ENCODE results near the gene C5orf63.
"Not testable (repeated sequence)": the region's sequence is repeated elsewhere in the genome, so short reads cannot be mapped to it uniquely, and the experiment has no call there.

Gene C5orf63

DNA sequence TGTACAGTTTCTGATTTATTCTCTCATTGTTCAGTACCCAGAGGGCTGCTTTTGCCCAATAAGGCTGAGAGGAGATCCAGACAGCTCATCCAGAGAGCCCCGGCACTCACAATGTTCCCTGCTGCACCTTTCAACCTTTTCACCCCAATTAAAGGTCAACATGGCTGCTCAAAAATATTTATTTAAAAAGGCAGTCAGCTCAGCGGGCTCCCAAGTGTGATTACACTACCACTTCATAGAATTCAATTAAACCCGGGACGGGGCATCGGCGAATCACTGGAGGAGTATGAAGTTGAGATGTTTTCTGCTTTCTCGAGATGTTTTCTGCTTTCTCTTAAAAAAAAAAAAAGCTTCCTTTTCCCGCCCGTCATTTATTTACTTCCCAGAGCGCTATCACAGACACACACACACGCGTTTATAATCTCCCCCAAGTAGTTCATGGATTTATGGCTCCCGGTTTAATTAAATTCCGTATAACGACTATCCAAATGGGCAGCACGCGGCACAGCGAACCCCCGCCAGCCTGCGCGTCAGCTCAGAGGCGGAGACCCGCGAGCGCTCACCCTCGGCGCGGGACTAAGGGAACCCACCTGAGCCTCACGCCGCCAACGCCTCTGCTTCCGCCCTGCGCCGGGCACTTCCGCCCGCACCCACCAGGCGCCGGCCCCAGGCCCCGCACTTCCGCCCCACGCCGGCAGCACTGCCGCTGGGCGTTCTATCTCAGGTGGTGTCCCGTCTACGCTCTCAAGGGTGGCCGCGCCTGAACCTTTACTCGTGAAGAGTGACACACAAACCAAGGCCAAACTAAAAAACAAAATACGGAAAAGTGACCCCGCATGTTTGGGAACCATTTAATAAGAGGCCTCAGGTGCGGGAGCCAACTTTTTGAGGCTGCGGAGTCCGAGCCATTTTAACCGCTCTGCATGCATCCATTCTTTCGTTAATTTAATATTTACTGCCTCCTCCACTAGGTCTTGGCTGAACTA is at the start of gene C5orf63:
TSS of gene C5orf63 (minus strand) at position 642 of the 986 bp plus-strand sequence. CDS start 14,507 bp downstream, outside the sequence.
- DNase-seq (ENCODE audit: low spot score), result peak; percentile 80

DNA sequence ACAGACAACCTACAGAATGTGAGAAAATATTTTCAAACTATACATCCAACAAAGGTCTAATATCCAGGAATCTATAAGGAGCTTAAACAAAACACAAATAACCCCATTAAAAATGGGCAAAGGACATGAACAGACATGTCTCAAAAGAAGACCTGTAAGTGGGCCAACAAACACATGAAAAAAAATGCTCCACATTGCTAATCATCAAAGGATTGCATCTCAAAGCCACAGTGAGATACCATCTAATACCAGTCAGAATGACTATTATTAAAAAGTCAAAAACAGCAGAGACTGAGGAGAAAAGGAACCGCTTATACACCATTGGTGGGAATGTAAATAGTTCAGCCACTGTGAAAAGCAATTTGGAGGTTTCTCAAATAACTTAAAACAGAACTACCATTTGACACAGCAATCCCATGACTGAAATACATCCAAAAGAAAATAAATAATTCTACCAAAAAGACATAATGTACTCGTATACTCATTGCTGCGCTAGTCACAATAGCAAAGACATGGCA is 39.1 kb upstream of the C5orf63 start:
- no peak for DNase-seq (ENCODE audit: low spot score)

DNA sequence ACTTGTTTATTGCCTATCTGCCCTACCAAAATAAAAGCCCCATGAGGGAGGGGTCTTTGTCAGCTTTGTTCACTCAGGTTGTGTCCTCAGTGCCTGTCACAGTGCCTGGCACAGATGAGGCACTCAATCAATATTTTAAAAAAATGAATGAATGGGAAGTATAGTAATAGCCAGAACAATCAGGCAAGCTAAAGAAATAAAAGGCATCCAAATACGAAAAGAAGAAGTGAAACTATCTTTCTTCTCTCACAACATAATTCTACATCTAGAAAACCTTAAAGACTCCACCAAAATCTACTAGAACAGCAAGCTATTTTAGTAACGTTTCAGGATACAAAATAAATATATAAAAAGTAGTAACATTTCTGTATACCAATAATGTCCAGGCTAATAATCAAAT is 37.8 kb upstream of the C5orf63 start:
- no peak for DNase-seq (ENCODE audit: low spot score)

DNA sequence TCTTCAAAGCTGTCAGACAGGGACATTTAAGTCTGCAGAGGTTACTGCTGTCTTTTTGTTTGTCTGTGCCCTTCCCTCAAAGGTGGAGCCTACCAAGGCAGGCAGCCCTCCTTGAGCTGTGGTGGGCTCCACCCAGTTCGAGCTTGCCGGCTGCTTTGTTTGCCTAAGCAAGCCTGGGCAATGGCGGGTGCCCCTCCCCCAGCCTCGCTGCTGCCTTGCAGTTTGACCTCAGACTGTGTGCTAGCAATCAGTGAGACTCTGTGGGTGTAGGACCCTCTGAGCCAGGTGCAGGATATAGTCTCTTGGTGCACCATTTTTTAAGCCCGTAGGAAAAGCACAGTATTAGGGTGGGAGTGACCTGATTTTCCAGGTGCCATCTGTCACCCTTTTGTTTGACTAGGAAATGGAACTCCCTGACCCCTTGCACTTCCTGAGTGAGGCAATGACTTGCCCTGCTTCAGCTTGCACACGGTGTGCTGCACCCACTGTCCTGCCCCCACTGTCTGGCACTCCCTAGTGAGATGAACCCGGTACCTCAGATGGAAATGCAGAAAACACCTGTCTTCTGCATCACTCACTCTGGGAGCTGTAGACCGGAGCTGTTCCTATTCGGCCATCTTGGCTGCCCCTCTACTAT is 35.4 kb upstream of the C5orf63 start:
- not testable (repeated sequence) for DNase-seq (ENCODE audit: low spot score)

DNA sequence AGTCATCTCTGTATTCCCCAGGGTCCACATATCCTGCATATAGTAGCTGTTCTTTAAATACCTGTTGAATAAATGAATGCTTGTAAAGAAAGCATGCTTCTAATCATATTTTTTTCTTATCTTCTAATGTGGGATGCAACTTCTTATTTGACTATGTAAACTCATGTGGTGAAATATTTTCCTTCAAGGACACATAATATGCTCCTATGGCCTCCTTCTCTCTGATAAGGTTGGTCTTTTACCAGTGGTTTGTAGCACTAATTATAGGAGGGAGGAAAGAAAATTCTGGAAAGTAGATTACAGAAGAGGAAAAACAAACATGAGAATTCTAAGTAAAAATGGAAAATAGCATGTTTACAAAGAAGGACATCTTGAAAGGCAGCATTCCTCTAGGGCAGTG is 28.6 kb upstream of the C5orf63 start:
- no peak for DNase-seq (ENCODE audit: low spot score)

DNA sequence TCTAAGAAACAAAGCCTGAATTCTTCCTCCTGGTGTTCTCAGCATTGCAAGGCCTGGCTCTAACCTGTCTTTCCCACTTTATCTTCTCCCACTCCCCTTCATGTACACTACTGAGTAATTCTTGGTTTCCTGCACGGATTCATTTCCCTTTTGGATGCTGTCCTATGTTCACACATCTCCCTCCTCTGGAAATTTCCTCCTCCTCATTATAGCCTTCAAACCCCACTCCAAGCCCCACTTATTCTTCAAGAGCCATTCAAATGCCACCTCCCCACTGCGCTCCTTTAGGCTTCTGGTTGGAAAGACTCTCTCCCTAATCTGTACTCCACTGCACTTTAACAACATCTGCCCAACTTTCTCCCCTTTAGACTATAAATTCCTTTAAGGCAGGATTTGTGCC is 28.2 kb upstream of the C5orf63 start:
- no peak for DNase-seq (ENCODE audit: low spot score)

DNA sequence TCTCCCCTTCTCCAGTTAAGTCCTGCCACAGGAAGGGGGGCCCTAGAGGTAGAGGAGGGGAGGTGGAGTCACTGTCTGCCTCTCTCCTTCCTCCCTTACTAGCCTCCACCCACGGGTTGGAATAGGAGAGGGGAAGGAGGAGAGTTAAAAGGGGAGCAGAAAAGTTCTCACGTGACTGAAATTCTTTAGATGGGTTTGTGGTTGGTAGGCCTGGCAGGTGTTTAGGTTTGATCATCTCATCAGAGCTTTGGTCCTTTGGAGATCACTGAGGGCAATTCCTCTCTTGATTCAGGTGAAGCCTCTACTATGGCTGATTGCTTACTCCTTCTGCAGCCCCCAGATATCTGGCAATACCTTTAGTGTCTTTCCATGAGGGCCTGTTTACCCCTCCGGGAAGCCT is 24.9 kb upstream of the C5orf63 start:
- no peak for DNase-seq (ENCODE audit: low spot score)

DNA sequence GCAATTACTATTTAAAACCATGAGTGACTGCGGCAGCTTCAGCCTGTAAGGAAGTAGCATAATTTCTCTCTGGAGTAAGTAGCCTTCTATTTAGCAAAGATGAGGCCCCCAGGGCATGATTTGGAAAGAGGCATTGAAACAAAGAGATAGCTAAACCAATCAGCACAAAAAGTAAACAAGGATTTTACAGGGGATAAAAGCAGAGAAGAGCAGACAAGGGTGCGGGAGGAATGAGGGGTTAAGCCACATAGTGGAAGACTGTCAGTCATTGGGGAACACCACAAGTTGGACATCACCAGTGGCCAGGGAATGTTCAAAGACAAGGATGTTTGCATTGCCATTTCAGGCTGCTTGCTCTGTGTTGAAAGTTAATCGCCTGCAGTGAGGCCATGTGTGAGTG is 24.0 kb upstream of the C5orf63 start:
- DNase-seq (ENCODE audit: low spot score), result no peak

DNA sequence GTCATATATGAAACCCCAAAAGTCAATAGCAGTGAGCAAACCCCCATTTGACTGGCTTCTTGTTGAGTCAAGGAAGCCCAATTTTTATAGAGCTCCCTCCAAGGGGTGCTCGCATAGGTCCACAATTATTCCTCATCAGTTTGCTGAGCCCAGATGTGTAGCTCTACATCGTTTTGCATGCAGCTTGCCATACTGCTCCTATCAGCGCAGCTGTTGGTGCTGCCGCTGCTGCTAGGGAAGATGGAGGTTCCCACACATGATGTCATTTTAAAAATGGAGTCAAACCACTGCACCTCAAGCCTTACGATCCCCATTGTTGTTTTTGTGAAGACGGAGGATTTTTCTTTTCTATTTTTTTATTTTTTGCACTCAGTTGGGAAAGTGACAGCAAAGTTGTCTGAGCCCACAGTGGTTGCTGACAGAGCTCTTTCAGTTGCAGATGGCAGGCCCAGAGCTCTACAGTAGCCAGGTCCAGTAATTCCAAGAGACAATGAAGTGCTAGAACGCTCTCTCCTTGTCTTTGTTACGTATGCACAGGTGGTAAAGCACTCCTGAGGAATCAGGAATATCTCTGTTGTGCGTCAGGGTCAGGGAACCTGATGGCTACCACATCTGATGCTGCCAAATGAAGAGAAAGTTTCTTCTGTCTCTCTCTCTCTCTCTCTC is 23.2 kb upstream of the C5orf63 start:
- no peak for DNase-seq (ENCODE audit: low spot score)

DNA sequence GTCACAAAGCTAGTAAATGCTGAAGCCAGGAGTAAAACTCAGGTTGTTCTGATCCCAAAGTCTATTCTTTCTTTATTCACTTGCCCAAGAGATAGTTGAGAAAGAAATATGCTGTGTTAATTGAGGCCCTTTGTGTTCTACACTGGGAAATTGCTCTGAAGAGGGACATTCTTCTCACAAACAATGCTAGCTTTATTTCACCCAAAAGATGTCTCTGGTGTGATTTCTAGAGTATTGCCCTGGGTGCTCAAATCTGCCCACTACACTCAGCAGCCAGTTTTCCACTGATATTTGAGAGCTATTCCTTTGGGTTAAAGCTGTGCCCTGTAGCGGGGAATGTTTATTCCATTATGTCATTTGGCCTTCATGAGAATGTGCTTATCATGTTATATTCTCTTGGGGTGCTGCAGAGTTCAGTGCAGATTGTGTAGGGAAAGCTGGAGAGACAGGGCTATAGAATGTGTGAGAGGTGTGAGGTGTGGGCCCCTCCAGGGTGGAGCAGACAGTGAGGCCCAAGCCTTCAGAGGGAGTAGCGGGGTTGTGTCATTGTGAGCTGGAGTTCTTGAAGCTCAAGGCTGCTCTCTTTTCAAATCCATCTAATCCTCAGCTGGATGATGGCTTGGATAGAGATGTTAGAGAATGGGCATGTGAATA is 21.0 kb upstream of the C5orf63 start:
- DNase-seq (ENCODE audit: low spot score), result no peak

DNA sequence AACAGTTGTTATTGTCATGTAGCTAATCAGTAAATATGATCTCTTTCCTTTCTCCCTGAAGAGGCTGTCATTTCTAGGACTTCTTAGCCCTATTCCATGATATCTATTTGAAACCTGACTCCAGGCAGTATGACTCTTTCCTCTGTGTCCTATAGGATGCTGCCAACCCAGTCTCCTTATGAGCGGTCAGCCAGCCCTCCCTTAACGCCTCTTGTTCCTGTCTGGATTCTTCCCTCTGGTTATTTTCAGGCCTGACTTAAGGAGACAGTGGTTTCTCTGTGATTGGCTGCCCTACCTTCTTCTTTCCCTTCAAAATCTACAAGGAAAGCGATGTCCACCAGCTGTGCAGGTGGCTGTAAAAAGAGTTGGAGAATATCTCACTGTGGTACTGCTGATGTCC is 19.4 kb upstream of the C5orf63 start:
- DNase-seq (ENCODE audit: low spot score), result no peak

DNA sequence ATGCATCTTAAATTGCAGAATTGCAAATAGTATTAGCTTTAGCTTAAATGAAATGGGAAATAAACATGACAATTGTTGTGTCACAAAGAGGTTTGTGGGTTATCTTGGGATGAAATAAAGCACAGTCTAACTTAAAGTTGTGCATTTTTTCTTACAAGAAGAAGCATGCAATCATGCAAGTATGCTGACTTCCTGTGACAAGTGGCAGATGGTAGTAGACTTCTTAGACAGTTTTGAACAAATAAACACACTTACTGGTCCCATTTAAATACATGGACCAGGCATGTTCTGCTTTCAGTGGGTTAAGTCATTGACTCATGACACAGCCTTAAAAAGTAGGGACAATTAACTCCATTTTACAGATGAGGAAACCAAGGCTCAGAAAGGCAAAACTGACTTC is 15.9 kb upstream of the C5orf63 start:
- no peak for DNase-seq (ENCODE audit: low spot score)

DNA sequence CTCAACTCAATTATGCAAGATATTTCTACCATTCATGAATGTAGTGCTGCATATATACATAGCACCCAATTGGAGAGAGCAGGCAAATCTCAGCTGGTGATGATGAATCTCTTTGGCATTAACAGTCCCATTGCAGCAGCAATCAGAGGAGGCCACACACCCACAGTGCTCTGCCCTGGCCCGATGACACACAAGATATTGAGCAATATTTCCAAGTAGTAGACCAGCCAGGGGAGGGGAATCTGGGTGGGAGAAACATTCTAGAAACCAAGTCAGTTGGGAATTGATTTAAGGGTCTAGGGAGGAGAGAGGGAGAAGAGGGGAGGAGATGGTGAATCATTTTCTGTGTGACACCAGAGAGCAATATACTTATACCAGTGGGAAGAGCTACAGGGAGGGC is 14.9 kb upstream of the C5orf63 start:
- DNase-seq (ENCODE audit: low spot score), result no peak

DNA sequence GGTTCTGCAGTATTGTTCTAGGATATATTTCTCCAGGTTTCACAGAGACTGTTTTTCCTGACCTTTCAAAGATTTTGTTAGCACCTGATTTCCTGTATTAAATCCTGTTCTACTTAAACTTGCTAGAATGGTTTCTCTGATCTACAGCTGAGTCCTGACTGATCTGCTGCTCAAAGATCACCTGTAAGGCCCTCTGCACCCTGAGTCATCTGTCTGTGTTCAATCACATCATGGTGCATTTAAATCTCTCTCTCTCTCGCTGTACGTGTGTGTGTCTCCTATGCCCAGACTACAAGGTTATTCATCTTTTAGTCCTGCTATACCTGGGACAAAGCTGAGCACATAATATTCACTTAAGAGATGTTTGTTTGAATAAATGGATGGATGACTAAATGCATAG is 13.3 kb upstream of the C5orf63 start:
- no peak for DNase-seq (ENCODE audit: low spot score)

DNA sequence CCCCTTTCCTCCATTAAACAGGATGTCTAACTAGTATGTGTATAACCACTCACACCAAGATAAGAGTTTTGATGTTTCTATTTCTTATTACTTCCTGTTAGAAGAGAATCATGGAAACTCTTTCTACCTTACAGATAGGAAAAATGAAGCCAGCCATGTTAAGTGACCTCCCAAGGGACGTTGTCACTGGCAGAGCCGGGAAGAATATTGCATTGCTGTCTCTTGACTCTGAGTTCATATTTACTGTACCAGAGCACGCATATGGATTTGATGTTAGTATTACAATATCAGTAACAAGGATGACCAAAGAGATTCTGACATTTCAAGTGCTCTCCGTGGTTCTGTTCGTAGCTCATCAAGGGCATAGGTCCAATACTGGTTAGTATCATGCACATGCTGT is 12.5 kb upstream of the C5orf63 start:
- no peak for DNase-seq (ENCODE audit: low spot score)

DNA sequence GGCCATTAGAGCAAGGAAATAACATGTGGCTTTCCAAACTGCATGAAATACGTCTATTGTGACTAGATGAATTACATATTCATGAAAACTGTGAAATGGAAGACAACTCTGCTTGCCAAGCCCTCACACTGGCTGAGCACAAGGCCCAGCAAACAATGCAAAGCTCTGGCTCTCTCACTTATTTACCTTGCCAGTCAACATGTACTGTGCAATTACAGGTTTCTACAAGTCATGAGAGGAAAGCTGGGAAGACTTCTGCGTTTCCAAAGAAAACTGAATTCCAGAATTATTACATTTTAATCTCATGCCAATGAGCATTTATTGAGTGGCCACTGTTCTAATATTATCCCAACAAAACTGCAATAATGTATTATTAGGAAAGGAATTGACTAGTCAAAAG is 12.1 kb upstream of the C5orf63 start:
- no peak for DNase-seq (ENCODE audit: low spot score)

DNA sequence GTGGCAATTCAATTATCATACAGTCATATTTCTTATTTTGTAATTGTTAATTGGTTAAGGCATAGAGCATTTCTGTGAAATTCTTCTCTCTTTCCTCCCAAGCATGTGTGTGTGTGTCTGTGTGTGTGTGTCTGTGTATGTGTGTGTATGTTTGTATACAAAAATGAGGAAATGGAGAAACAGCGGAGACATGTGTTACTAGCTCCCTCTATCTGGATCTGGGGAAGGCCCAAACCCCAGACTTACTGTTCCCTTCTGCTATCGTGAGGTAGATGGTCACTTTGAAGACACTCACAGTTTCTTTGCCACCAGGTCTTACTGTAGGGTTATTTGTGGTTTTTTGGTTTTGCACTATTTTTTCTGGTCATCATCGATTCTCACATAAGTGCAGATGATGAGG is 11.4 kb upstream of the C5orf63 start:
- no peak for DNase-seq (ENCODE audit: low spot score)

DNA sequence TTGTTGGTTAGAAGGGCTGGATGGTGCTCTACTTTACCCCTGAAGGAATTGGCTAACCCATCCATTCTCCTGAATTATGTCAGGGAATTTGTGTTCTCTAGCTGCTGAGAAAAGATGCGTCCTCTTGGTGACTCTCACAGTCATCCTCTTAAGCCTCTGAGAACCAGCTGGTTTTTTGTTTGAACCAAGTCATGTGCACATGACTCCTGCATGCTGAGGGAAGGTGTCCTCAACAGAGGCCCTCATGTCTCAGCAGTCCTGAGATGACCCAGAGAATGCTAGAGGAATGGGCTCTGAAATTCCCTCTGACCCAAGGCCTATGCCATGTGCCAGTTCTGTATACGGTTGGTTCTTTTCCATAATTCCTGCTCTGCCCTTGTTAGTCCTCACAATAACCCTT is 10.4 kb upstream of the C5orf63 start:
- no peak for DNase-seq (ENCODE audit: low spot score)

DNA sequence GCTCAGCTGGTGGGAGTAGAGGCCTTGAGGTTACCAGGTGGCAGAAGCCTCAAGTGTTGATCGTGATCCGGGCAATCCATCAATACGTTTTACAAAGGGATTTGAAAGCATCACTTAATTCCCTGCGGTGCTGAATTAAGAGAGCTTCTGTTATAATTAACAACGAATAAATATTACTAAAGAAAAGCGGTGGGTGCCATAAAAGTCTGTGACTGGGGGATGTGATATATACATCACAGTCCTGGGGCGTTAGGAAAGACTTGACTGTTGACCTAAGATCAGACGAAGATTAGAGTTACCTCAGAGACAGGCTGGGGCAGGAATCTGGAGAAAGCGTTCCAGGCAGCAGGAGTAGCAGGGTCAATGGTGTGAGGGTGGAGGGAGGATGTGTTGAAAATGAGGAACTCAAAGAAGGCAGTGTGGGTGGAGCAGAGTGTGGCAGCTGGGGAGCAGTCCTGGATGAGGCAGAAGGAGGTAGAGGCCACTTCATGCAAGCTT is 6.7 kb upstream of the C5orf63 start:
- DNase-seq (ENCODE audit: low spot score), result no peak

DNA sequence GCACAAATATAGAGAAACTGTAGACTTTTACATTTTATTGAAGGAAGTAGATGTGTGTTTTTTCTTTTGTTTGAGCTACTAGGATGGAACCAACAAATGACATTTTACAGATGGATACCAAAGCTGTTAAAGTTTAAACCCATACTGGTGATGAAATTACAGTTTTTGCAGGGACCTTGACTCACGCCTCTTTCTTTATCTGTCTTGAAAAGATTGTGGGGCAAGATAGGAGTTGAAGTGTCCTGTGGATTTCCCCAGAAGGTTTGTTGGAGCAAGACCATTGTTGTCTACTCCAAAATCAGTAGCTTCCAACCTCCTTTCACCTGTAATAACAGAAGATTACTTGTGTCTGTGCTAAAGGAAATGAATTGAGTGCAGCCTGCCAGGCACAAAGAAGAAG is 4.1 kb upstream of the C5orf63 start:
- no peak for DNase-seq (ENCODE audit: low spot score)

DNA sequence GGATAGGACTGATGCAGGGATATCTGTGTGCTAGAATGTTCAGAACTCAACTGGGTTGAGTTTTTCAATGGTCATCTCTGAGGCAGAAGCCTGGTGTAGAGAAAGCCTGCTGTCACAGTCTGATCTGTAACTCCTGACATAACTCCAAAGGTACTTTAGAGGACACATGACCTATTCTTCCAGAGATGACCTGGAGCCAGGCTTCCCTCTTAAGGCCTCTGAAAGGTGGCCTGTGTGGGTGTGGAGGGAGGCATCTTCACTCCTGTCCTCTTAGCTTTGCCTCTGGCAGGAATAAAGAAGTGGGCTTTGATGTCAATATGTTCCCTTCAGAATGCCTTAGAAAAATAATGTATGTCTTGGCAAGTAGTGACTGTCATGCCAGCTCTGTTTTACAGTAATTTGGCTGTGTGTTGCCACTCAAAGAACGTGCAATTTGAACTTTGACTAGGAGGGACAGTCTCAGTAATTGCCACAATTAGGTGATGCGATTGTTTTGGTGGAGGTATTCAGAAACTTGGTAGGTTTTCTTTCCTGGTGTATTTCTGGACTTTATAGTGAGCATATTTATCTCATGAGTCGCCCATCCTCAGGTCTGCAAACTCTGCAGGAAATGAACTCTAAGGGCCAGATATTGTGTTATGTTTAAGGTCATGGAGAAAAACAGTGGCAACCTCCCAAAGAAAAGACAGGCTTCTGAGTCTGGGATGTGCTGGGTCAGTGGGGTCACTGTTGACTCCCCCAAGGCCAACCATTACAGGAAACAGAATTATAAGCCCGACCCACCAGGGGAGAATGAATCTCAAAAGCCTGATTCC is 3.2 kb upstream of the C5orf63 start:
- DNase-seq (ENCODE audit: low spot score), result no peak
